Measurements from ENCODE around the gene DZIP3.

DZIP3 gene

GRCh38 chr3:108719178-108719806, 129.8 kb downstream of the DZIP3 start:
- TF ChIP-seq POLR2A (IDR thresholded peaks at IDR 0.05; ENCODE audit: extremely low read depth, insufficient read length) (no peak), MYC (IDR thresholded peaks at IDR 0.05; ENCODE audit: low read depth, low read length) (no peak), MAX (IDR thresholded peaks at IDR 0.05; ENCODE audit: low read depth, low read length) (no peak), CTCF (IDR thresholded peaks at IDR 0.05; ENCODE audit: low read depth, low read length) (no peak)
- no peak for DNase-seq (ENCODE audit: low read depth)
- H3K4me3 ChIP-seq (ENCODE audit: low read depth, low read length): no peak overlapping the region

- TF ChIP-seq MYC (IDR thresholded peaks at IDR 0.05; ENCODE audit: low read depth, low read length): no peak
- no peak for TF ChIP-seq MAX (IDR thresholded peaks at IDR 0.05; ENCODE audit: low read depth, low read length)
- TF ChIP-seq CTCF (IDR thresholded peaks at IDR 0.05; ENCODE audit: low read depth, low read length): no peak
- no peak for TF ChIP-seq POLR2A (IDR thresholded peaks at IDR 0.05; ENCODE audit: extremely low read depth, insufficient read length)
- DNase-seq (ENCODE audit: low read depth): no peak
- no peak overlapping the region for H3K4me3 ChIP-seq (ENCODE audit: low read depth, low read length)
Measured at GRCh38 chr3:108722724-108723123, 133.2 kb downstream of the DZIP3 start.

GRCh38 chr3:108724101-108724500, 134.6 kb downstream of the DZIP3 start:
- no peak overlapping the region for H3K4me3 ChIP-seq (ENCODE audit: low read depth, low read length)
- DNase-seq (ENCODE audit: low read depth): peak; percentile 2
- no peak for TF ChIP-seq CTCF (IDR thresholded peaks at IDR 0.05; ENCODE audit: low read depth, low read length)
- TF ChIP-seq MAX (IDR thresholded peaks at IDR 0.05; ENCODE audit: low read depth, low read length): no peak
- no peak for TF ChIP-seq POLR2A (IDR thresholded peaks at IDR 0.05; ENCODE audit: extremely low read depth, insufficient read length)
- TF ChIP-seq MYC (IDR thresholded peaks at IDR 0.05; ENCODE audit: low read depth, low read length): no peak

GRCh38 chr3:108728105-108728504, 138.6 kb downstream of the DZIP3 start:
- DNase-seq (ENCODE audit: low read depth): no peak
- no peak overlapping the region for H3K4me3 ChIP-seq (ENCODE audit: low read depth, low read length)
- TF ChIP-seq POLR2A (IDR thresholded peaks at IDR 0.05; ENCODE audit: extremely low read depth, insufficient read length) (no peak), CTCF (IDR thresholded peaks at IDR 0.05; ENCODE audit: low read depth, low read length) (no peak), MAX (IDR thresholded peaks at IDR 0.05; ENCODE audit: low read depth, low read length) (no peak), MYC (IDR thresholded peaks at IDR 0.05; ENCODE audit: low read depth, low read length) (no peak)

GRCh38 chr3:108728934-108729333, 139.4 kb downstream of the DZIP3 start:
- H3K4me3 ChIP-seq (ENCODE audit: low read depth, low read length): no peak overlapping the region
- no peak for TF ChIP-seq POLR2A (IDR thresholded peaks at IDR 0.05; ENCODE audit: extremely low read depth, insufficient read length)
- no peak for TF ChIP-seq MAX (IDR thresholded peaks at IDR 0.05; ENCODE audit: low read depth, low read length)
- TF ChIP-seq MYC (IDR thresholded peaks at IDR 0.05; ENCODE audit: low read depth, low read length): no peak
- no peak for TF ChIP-seq CTCF (IDR thresholded peaks at IDR 0.05; ENCODE audit: low read depth, low read length)
- no peak for DNase-seq (ENCODE audit: low read depth)
